ENCODE results near the gene ADPRS. TPM values are rescaled to one million over a fixed set of nuclear protein-coding genes. Genes with fewer than 3 reads are reported as not detected.
A peak's percentile ranks its signal among the peaks of the same experiment; 100 is the strongest.

The ADPRS gene
- total and polyA plus RNA-seq, 2 donors (not counting 3 experiments of a cell fraction or from before 2014, with no cell fraction given), result 32.9 to 48.1 TPM

GRCh38 chr1:36133484-36133883 is 44.8 kb downstream of the ADPRS start:
- Histone ChIP-seq H3K27me3 (ENCODE audit: control insufficient read depth in 2 of 2, insufficient read depth in 2 of 2, low read length in 2 of 2) (no peaks in the 10 kb centered on the region), H3K9me1 (replicated peaks; ENCODE audit: control insufficient read depth, extremely low read depth, insufficient read depth, low read length) (no peaks in the 10 kb centered on the region), H2AFZ (ENCODE audit: low read depth, low read length) (peak overlapping the region; percentile 77), H3K4me2 (ENCODE audit: insufficient read depth, low read length) (no peak overlapping the region), H3K36me3 (ENCODE audit: control insufficient read depth in 2 of 2, extremely low read depth in 1 of 2, insufficient read depth in 2 of 2, low read length in 2 of 2) (peaks cover 4 to 8% of the 10 kb centered on the region in 2 experiments), H3K9me3 (replicated peaks; ENCODE audit: control insufficient read depth, insufficient read depth, low read length) (no peaks in the 10 kb centered on the region), H3K9ac (replicated peaks; ENCODE audit: extremely low read depth, insufficient read depth, low read length) (no peak overlapping the region), H3K27ac (ENCODE audit: insufficient read depth, low read depth, low read length) (no peak overlapping the region), H4K20me1 (replicated peaks; ENCODE audit: control insufficient read depth, extremely low read depth, insufficient read depth, low read length) (no peaks in the 10 kb centered on the region), H3K4me3 (replicated peaks in 1 of 3; ENCODE audit: insufficient read depth in 1 of 3, low read depth in 1 of 3, low read length in 3 of 3) (no peak overlapping the region), H3K79me2 (ENCODE audit: control insufficient read depth, insufficient read depth, low read length) (no peaks in the 10 kb centered on the region), H3K4me1 (ENCODE audit: control insufficient read depth, extremely low read depth, insufficient read depth, low read length) (peaks cover 42% of the 10 kb centered on the region)
- FAIRE-seq (peak; percentile 91), DNase-seq (ENCODE audit: low read depth, low spot score) (peak; percentile 89)
- ChIA-PET CTCF (interaction anchor here (0.6 to 5.7 kb wide), 13 partner anchors 12 to 275 kb away, joined by 3 to 233 read pairs (median 7); partner anchors contain the start of gene TRAPPC3), POLR2A (interaction anchor here (0.6 kb wide), 1 partner anchor 16 kb away, joined by 4 read pairs; the partner anchor contains the start of gene TRAPPC3)
- BruUV-seq (replicated peaks), result no TSS peak
- TF ChIP-seq FOS (IDR thresholded peaks at IDR 0.05; ENCODE audit: borderline replicate concordance, insufficient read depth, low read length), result no peak
- TF ChIP-seq MAX (IDR thresholded peaks at IDR 0.05; ENCODE audit: insufficient read depth, insufficient read length), result peak; percentile 52
- intact Hi-C loops (cut with micrococcal nuclease), result no loop called here
- dilution Hi-C loops (cut with MboI; ENCODE audit: extremely low pct_ligation_motif_present, low sequenced_read_pairs), result no loop called here

- H4K20me1 ChIP-seq (replicated peaks; ENCODE audit: control insufficient read depth, extremely low read depth, insufficient read depth, low read length), result no peaks in the 10 kb centered on the region
- no peaks in the 10 kb centered on the region for H3K9me3 ChIP-seq (replicated peaks; ENCODE audit: control insufficient read depth, insufficient read depth, low read length)
- no peaks in the 10 kb centered on the region for H3K9me1 ChIP-seq (replicated peaks; ENCODE audit: control insufficient read depth, extremely low read depth, insufficient read depth, low read length)
- peaks cover 42% of the 10 kb centered on the region for H3K4me1 ChIP-seq (ENCODE audit: control insufficient read depth, extremely low read depth, insufficient read depth, low read length)
- TF ChIP-seq FOS (IDR thresholded peaks at IDR 0.05; ENCODE audit: borderline replicate concordance, insufficient read depth, low read length), result no peak
- no peak for TF ChIP-seq POLR2A (IDR thresholded peaks at IDR 0.05; ENCODE audit: low read depth, low read length)
- TF ChIP-seq EZH2 (IDR thresholded peaks at IDR 0.05; ENCODE audit: borderline replicate concordance, low read depth, low read length, severe bottlenecking), result no peak
- TF ChIP-seq POLR2AphosphoS5 (IDR thresholded peaks at IDR 0.05; ENCODE audit: insufficient read depth, low read depth, low read length), result no peak
- TF ChIP-seq MAX (IDR thresholded peaks at IDR 0.05; ENCODE audit: insufficient read depth, insufficient read length), result no peak
- TF ChIP-seq JUN (IDR thresholded peaks at IDR 0.05; ENCODE audit: borderline replicate concordance, insufficient read depth, insufficient read length, low read depth), result no peak
- no peak for TF ChIP-seq MYC (IDR thresholded peaks at IDR 0.05; ENCODE audit: low read depth, low read length)
- no peak for TF ChIP-seq GATA2 (IDR thresholded peaks at IDR 0.05; ENCODE audit: insufficient read depth, insufficient read length, low read depth, low read length)
- TF ChIP-seq CTCF (IDR thresholded peaks at IDR 0.05; ENCODE audit: extremely low read depth in 1 of 2, insufficient read depth in 1 of 2, low read depth in 1 of 2, low read length in 2 of 2), result no peak
- CTCF ChIA-PET, result interaction anchor here (0.9 to 5.7 kb wide), 17 partner anchors 11 to 276 kb away, joined by 3 to 233 read pairs (median 7); partner anchors contain the start of gene TRAPPC3
- dilution Hi-C loops (cut with MboI; ENCODE audit: extremely low pct_ligation_motif_present, low sequenced_read_pairs) (no loop called here), intact Hi-C loops (cut with micrococcal nuclease) (loop anchor here (1.0 kb wide), 1 partner anchor 35 kb away; no protein-coding TSS in a partner anchor)
- POLR2A ChIA-PET, result no interaction called here
- no peak overlapping the region for H3K27ac ChIP-seq (ENCODE audit: insufficient read depth, low read depth, low read length)
- no peak overlapping the region for H3K9ac ChIP-seq (replicated peaks; ENCODE audit: extremely low read depth, insufficient read depth, low read length)
- no peaks in the 10 kb centered on the region for H3K79me2 ChIP-seq (ENCODE audit: control insufficient read depth, insufficient read depth, low read length)
- H3K36me3 ChIP-seq (ENCODE audit: control insufficient read depth in 2 of 2, extremely low read depth in 1 of 2, insufficient read depth in 2 of 2, low read length in 2 of 2), result peaks cover 4 to 8% of the 10 kb centered on the region in 2 experiments
- FAIRE-seq (peak; percentile 46), DNase-seq (ENCODE audit: low read depth, low spot score) (no peak)
- no peak overlapping the region for H3K4me3 ChIP-seq (replicated peaks in 1 of 3; ENCODE audit: insufficient read depth in 1 of 3, low read depth in 1 of 3, low read length in 3 of 3)
- BruUV-seq (replicated peaks), result no TSS peak
- no peak overlapping the region for H3K4me2 ChIP-seq (ENCODE audit: insufficient read depth, low read length)
- no peaks in the 10 kb centered on the region for H3K27me3 ChIP-seq (ENCODE audit: control insufficient read depth in 2 of 2, insufficient read depth in 2 of 2, low read length in 2 of 2)
- peak overlapping the region; percentile 77 for H2AFZ ChIP-seq (ENCODE audit: low read depth, low read length)
Measured at GRCh38 chr1:36134031-36134430, 45.3 kb downstream of the ADPRS start.

Data from endothelial cell of umbilical vein (primary cell).